Gastrocnemius medialis (tissue), 4 donors: Measurements from ENCODE around the gene RERE.

Experiments
- POLR2A ChIP-seq, 2 donors: fragments of 450-650 bp; IDR thresholded peaks; one replicate each; pipeline ENCODE4 v1.6.1; 2017; ENCODE audit warnings: antibody characterized with exemption in 2 of 2, mild to moderate bottlenecking in 2 of 2, moderate library complexity in 2 of 2
- TF ChIP-seq, protein P1 (sequence below), 5 experiments: fragments of 450-650 bp in 3 of 5; fragments of 200-600 bp in 2 of 5; sonication (generic) in 2 of 5; IDR thresholded peaks in 4 of 5; conservative IDR thresholded peaks in 1 of 5; 1 replicate in 4 of 5; 2 replicates in 1 of 5; pipeline ENCODE4 v1.5.1; 2016 to 2019; ENCODE audit warnings: antibody characterized with exemption in 5 of 5, mild to moderate bottlenecking in 3 of 5, moderate library complexity in 3 of 5

DNA sequence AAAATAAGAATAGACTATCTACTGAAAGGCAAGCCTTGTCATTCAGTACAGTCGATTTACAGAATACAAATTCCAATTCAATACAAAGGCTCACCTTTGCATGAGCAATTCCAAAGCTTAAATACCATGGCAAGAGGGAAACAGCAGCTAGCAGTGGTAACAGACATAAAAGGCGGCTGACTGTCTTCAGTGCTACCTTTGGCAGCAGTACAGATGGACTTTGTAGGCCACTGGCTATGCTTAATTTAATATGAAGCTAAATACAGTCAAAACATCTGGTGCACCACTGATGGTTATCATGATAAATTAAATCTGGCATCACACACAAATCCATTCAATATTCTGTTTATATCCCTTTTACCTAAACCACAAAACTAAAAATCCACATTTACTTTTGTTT is 62.4 kb downstream of the RERE start:
- no peak for TF ChIP-seq POLR2A (IDR thresholded peaks at IDR 0.05)
- TF ChIP-seq, protein P1, sequence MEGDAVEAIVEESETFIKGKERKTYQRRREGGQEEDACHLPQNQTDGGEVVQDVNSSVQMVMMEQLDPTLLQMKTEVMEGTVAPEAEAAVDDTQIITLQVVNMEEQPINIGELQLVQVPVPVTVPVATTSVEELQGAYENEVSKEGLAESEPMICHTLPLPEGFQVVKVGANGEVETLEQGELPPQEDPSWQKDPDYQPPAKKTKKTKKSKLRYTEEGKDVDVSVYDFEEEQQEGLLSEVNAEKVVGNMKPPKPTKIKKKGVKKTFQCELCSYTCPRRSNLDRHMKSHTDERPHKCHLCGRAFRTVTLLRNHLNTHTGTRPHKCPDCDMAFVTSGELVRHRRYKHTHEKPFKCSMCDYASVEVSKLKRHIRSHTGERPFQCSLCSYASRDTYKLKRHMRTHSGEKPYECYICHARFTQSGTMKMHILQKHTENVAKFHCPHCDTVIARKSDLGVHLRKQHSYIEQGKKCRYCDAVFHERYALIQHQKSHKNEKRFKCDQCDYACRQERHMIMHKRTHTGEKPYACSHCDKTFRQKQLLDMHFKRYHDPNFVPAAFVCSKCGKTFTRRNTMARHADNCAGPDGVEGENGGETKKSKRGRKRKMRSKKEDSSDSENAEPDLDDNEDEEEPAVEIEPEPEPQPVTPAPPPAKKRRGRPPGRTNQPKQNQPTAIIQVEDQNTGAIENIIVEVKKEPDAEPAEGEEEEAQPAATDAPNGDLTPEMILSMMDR (IDR thresholded peaks at IDR 0.05 in 4 of 5, conservative IDR thresholded peaks at IDR 0.05 in 1 of 5): no peak
